HG02852 (cell line): ENCODE results near the gene SLC5A10.
"Not testable (repeated sequence)": the region's sequence is repeated elsewhere in the genome, so short reads cannot be mapped to it uniquely, and the experiment has no call there.

Experiments used
- ATAC-seq: cut with Tn5 transposase; IDR thresholded peaks from one replicate; pipeline ENCODE4 v1.9.1; 2021; ENCODE audit warnings: mild to moderate bottlenecking, moderate library complexity; ENCODE audit not compliant: unreplicated experiment

Gene SLC5A10

GRCh38 chr17:19017401-19017800, 65.4 kb downstream of the SLC5A10 start:
- ATAC-seq: no peak

- ATAC-seq: no peak
Measured at GRCh38 chr17:19017804-19018599, 66.0 kb downstream of the SLC5A10 start.

GRCh38 chr17:19018600-19018950, 66.6 kb downstream of the SLC5A10 start:
- no peak for ATAC-seq

- no peak for ATAC-seq
Measured at GRCh38 chr17:19019041-19019941, 67.3 kb downstream of the SLC5A10 start.

- ATAC-seq: no peak
Measured at GRCh38 chr17:19020016-19020415, 68.1 kb downstream of the SLC5A10 start.

- ATAC-seq: not testable (repeated sequence)
Measured at GRCh38 chr17:19021011-19021621, 69.2 kb downstream of the SLC5A10 start.

- no peak for ATAC-seq
Measured at GRCh38 chr17:19021622-19022083, 69.7 kb downstream of the SLC5A10 start.

- ATAC-seq: no peak
Measured at GRCh38 chr17:19022128-19022527, 70.2 kb downstream of the SLC5A10 start.

- no peak for ATAC-seq
Measured at GRCh38 chr17:19022747-19023146, 70.8 kb downstream of the SLC5A10 start.

- ATAC-seq: no peak
Measured at GRCh38 chr17:19023209-19023999, 71.4 kb downstream of the SLC5A10 start.

- ATAC-seq: no peak
Measured at GRCh38 chr17:19024101-19025078, 72.4 kb downstream of the SLC5A10 start.

- ATAC-seq: not testable (repeated sequence)
Measured at GRCh38 chr17:19028671-19029070, 76.7 kb downstream of the SLC5A10 start.

- ATAC-seq: not testable (repeated sequence)
Measured at GRCh38 chr17:19029740-19030139, 77.8 kb downstream of the SLC5A10 start.

- ATAC-seq: not testable (repeated sequence)
Measured at GRCh38 chr17:19030771-19031449, 78.9 kb downstream of the SLC5A10 start.

GRCh38 chr17:19031729-19032128, 79.8 kb downstream of the SLC5A10 start:
- ATAC-seq: not testable (repeated sequence)

- not testable (repeated sequence) for ATAC-seq
Measured at GRCh38 chr17:19032377-19032988, 80.5 kb downstream of the SLC5A10 start.

- ATAC-seq: not testable (repeated sequence)
Measured at GRCh38 chr17:19036186-19036585, 84.2 kb downstream of the SLC5A10 start.

- ATAC-seq: not testable (repeated sequence)
Measured at GRCh38 chr17:19037547-19037946, 85.6 kb downstream of the SLC5A10 start.
